Neural cell (in vitro differentiated cells): ENCODE results near the gene B3GALT5.

ENCODE experiments used
- CTCF ChIP-seq: fragments of 450-650 bp; IDR thresholded peaks from 2 replicates; pipeline ENCODE4 v1.5.1; 2014; ENCODE audit warnings: antibody characterized with exemption, mild to moderate bottlenecking, moderate library complexity; ENCODE audit not compliant: poor library complexity, severe bottlenecking
- EZH2 ChIP-seq: fragments of 200-600, 300-800 bp; shearing (Covaris generic), sonication (generic); IDR thresholded peaks from 2 replicates; pipeline ENCODE4 v1.6.1; 2014; ENCODE audit warnings: antibody characterized with exemption, low read length, borderline replicate concordance, mild to moderate bottlenecking; ENCODE audit not compliant: insufficient read depth, poor library complexity, severe bottlenecking

- TF ChIP-seq EZH2 = no peak
- TF ChIP-seq CTCF = no peak
Observed at GRCh38 chr21:39668369-39668768, 55.6 kb downstream of the B3GALT5 start.
